GM21737 (cell line): ENCODE data around the gene CARS2.
A peak's percentile ranks its signal among the peaks of the same experiment; 100 is the strongest.
"Not testable (repeated sequence)": the region's sequence is repeated elsewhere in the genome, so short reads cannot be mapped to it uniquely, and the experiment has no call there.

Source experiments
- ATAC-seq: cut with Tn5 transposase; IDR thresholded peaks from one replicate; pipeline ENCODE4 v1.9.1; 2021; ENCODE audit warnings: mild to moderate bottlenecking, moderate library complexity; ENCODE audit not compliant: unreplicated experiment

CARS2 gene

DNA sequence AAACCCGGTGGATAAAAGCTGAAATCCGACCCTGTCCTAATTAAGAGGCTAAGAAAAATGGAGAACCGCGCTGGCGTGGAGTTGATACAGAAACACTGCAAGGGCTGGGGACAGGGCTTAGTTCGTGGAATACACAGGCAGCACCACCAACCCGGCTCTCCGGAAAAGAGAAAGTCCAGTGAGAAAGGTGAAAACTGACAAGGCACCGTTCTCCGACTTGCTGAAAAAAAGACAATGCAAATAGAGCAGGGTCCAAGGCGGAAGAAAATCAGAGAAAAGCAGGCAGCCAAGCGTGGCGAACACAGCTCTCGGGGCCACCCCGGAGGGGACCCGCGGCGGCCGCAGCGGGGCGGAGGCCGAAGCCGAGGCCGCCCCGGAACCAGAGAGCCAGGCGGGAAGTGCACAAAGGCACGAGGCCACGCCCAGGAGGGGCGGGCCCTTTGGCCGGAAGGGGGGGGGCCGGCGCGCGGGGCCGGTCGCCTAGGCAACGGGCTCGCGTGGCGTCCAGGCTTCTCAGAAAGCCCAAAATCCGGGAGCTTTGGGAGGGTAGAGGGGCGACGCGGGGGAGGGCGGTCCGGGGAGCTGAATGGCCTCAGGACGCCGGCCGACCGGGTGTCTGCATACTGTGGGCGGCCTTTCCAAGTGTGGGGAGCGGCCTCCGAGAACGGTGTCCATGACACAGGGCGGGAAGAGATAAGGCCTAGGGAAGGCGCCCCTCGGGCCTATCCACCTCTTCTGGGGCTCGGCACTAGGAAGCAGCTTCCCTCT, 6.3 kb upstream of the CARS2 start:
- peak; percentile 27 for ATAC-seq

DNA sequence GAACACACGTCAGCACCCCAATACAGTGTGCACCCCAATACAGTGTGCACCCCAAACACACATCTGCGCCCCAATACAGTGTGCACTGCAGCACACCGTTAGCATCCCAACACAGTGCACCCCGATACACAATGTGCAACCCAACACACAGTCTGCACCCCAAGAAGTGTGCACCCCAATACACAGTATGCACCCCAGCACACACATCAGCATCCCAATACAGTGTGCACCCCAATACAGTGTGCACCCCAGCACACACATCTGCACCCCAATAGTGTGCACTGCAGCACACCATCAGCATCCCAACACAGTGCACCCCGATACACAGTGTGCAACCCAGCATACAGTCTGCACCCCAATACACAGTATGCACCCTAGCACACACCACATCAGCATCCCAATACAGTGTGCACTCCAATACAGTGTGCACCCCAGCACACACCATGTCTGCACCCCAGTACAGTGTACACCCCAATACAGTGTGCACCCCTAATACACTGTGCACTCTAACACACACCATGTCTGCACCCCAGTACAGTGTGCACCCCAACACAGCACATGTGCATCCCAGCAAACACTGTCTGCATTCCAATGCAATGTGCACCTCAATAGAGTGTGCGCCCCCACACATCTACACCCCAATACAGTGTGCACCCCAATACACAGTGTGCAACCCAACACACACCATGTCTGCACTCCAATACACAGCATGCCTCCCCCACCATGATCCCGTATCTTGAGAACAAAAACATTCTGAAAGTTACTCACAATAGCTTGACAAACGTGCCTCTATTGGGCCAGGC, 855 bp upstream of the CARS2 start:
- ATAC-seq = peak; percentile 1

DNA sequence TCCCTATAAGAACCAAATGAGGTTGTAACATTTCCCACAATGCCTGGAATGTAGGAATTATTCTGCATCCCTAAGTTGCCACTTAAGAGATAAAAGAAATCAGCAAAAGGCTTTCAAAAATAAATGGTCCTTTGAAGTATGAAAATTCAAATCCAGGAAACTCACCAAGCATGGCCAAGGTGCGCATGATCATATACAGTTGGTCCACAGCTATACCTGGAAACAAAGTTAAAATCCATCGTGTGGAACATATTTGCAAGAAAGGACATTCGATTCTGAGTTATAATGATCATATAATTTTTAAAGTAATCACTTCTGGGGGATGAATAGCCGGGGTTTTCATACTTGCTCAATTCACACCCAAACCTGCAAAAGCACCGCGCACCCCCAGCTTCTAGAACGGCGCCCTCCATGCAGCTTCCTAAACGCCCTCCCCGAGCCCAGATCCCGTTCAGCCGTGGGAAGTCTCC, 525 bp downstream of the CARS2 start:
- no peak for ATAC-seq

DNA sequence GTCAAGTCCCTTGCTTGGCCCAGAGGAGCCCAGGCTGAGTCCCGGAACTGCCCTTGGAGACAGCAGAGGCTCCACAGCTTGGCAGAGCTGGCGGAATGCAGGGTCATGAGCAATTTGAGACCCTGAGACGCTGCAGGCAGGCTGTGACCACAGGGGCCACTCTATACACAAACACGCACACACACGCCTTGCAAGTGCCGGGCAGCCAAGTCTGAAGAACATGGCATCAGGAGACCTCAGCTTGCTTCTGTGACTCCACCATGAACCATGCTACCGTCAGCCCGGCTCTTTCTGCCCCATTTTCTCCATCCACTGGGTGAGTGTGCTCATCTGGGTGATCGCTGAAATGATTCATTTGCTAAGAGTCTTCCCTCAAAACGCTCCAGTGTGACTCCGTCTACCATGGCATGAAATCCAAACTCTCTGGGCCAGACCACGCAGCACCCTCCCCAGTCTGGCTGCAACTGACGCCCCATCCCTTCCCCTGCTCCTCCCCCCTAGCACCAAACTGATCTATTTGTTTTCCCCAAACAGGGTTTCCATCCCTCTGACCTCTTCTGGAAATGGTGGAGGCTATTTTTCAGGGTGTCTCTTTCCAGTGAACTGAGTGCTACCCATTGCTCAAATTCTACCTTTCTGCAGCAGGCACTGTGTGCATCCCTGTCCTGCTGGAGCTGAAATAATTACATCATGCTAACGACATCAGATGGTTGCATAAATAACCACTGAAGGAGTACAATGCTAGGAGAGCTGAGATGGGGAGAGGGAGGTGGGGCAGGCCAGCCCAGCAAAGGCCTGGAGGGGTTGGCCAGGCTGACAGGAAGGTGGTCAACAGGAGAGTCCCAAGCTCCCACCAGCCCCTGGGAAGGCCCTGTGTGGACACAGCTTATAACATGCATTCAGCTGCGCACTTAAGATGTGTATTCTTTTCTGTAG, 3.1 kb downstream of the CARS2 start:
- no peak for ATAC-seq

DNA sequence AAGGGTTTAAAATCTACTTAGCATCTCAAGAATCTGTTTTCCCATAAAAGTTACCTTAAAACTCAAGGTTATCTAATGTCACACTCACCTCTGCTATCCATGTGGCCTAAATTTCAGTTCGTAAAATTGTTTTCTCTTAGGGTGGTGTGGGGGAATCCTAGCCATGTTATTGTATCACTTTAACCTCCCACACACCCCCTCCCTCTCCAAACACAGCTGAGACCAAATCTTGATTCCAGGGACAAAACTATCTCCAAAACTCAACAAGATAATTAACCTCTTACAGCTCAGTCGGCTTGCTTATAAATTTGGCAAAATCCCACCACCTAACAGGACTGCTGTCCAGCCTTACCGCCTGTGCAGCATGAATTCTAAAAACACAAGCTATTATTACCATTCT, 3.8 kb downstream of the CARS2 start:
- no peak for ATAC-seq

DNA sequence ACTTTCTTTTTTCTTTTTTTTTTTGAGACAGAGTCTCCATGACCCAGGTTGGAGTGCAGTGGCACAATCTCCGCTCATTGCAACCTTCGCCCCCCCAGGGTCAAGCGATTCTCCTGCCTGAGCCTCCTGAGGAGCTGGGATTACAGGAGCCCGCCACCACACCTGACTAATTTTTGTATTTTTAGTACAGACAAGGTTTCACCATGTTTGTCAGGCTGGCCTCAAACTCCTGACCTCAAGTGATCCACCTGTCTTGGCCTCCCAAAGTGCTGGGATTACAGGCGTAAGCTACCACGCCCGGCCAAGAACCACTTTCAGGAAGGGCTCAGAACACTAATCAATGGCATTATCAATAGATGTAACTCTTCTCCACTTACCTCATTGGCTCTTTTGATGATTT, 4.9 kb downstream of the CARS2 start:
- ATAC-seq = not testable (repeated sequence)

DNA sequence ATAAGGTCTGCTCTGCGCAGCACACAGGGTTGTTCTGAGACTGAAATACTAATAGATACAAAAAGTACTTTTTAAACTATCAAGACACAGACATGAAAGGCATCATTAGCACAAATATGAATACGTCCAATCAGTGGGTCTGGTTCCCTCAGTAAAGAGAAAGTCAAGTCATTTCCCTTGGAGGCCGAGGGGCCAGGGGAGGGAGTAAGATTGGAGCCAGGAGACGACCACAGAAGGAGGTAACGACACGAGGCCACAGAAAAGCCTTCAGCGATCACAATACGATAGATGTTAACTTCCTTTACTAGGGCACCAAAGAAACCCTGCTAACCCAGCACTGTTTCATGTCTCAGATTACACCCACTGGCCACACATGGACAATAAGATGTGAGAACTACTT, 5.3 kb downstream of the CARS2 start:
- ATAC-seq = no peak

DNA sequence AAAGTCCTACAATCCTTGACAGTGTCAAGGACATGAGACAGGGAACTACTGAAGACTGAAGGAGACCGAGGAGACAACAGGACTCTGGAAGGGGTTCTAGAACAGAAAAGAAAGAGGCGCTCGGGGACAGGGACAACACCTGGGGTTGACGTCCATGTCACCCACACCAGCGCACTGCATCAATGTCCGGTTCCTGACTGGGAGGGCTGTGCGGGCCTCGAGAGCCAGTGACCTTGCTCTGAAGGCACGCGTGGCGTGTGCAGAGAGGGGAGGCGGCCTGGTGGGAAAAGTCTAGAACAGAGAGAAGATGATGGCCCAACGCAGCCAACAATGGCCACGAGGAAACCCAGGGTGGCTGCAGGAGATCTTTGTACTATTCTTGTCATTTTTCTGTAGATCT, 5.7 kb downstream of the CARS2 start:
- ATAC-seq = no peak

DNA sequence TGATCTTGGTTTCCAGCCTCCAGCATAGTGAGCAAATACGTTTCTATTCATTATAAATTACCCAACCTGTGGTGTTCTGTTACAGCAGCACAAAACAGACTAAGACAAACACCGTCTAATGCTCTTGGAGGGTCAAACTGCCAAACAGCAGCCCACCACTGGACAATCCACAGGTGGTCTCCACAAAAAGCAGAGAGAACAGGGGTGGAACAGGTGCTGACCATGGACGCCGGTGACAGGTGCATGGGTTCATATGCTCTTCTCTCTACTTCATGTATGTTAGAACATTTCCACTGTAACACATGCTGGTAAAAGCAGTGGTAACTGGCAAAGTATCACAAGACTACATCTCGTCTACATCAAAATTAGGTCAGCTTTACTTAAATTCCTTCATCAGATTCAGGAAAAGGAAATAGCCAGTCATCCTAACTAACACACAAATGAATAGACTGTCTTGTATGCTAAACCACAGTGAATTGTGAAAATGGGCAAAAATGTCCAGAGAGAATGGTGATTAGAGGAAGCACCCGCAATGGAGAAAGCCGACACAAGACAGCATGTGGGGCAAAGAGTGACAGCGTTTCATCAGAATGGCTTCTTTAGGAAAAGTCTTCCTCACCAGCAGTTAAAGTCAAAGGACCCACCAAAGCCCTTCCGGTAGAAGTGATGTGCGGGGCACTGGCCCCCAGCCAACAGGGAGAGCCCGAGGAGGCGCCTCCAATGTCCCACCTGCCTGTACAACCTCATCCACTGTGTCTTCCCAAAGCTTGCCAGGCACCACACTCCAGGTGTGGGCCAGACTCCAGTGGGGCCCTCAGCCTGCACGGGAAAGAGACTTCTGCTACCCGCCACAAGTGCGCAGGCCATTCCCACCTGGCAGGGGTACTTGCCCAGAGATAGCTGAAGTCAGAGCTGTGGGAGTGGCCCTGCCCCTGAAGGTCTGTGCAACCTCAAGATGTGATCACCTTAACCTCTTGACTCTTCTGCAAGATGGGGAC, 6.5 kb downstream of the CARS2 start:
- no peak for ATAC-seq

DNA sequence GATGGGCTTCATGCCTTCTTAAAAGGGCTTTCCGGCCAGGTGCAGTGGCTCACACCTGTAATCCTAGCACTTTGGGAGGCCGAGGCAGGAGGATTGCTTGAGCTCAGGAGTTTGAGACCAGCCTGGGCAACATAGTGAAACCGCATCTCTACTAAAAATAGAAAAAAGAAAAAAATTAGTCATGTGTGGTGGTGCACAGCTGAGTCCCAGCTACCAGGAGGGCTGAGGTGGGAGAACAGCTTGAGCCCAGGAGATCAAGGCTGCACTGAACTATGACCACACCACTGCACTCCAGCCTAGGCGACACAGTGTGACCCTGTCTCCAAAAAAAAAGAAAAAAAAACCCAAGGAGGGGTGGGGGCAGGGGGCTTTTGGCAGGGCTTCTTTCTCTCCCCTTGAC, 7.2 kb downstream of the CARS2 start:
- no peak for ATAC-seq

DNA sequence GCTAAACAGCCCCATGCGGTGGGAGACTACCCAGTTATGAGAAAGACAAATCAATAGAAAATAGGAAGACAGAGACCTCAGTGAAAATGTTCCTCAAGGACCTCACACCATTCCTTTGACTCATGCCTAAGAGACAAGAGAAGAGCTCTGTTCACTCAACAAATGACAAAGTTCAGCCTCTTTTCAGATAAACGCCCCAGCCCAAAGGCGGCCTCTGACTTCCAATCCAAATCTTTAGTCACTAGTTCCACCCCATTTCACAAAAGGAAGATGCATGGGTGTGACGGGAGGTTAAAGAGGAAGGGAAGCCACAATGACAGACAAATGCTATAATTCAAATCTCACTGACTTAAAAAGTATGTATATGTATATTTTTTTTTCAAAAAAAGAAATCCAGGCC, 8.1 kb downstream of the CARS2 start:
- ATAC-seq = no peak

DNA sequence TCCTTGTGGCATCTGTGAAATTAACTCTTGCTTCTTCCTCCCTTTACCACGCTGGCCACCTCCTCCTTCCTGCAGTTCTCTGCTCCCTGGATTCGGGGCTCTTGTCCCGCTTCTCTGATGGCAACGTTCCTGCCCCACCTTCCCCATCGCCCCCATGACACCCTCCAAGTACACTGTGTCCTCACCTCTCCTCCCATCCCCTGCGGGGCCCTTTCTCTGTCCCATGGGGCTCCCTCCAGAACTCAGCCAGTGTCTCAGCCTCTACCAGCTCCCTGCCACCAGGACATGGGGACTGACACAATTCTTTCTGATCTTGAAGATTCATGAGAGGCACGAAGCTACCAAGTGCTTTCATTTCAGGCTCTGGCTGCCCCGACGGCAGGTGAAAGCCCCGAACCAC, 9.1 kb downstream of the CARS2 start:
- ATAC-seq = no peak

DNA sequence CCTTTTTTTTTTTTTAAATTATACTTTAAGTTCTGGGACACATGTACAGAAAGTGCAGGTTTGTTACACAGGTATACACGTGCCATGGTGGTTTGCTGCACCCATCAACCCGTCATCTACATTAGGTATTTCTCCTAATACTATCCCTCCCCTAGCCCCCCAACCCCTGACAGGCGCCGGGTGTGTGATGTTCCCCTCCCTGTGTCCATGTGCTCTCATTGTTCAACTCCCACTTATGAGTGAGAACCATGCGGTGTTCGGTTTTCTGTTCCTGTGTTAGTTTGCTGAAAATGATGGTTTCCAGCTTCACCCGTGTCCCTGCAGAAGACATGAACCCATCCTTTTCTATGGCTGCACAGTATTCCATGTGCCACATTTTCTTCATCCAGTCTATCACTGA, 10.1 kb downstream of the CARS2 start:
- not testable (repeated sequence) for ATAC-seq

DNA sequence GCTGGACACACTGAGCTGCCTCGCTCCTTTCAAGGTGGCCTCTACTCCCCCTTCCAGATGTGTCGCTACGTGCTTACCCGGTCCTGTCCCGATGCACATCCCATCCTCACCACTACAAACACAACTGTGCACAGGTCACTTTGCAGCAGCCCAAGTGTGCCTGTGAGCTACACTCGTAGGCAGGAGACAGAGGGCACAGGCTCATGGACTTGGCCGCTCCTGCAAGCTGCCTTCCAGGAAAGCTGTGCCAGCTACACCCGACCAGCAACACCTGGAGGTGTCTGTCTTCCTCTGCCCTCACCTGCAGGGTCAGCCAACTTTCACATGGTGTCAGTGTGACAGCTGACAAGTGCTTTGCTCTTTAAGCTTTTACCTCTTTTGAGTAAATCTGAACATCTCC, 15.4 kb downstream of the CARS2 start:
- no peak for ATAC-seq

DNA sequence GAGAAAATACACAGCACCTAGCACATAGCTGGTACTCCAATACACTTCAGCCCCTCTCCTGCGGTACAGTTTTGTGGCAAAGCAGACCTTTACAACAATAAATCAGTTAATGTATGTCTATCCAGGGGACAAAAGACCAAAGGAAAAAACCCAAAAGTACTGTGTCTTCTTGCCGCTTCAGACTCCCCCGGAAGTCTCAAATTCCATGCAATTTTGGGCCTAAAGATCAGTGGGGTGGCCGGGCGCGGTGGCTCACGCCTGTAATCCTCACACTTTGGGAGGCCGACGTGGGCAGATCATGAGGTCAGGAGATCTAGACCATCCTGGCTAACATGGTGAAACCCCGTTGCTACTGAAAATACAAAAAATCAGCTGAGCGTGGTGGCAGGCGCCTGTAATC, 16.2 kb downstream of the CARS2 start:
- ATAC-seq = no peak

DNA sequence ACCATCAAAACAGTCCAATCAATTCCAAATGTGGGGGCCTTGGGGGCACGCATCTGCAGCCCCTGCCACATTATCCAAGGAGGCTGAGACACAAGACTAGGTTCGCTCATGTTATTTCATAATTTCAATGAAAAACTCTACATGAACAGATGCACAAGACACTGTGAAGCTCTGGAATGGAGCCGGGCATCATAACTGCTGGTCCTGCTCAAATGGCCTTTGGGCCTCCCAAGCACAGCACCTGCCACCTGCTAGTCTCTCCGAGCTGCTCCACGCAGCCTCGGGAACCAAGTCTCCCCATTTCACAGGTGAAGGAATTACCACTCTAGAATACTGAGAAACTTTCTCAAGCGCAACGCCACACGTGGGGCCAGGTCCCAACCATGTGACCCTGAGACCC, 16.9 kb downstream of the CARS2 start:
- no peak for ATAC-seq

DNA sequence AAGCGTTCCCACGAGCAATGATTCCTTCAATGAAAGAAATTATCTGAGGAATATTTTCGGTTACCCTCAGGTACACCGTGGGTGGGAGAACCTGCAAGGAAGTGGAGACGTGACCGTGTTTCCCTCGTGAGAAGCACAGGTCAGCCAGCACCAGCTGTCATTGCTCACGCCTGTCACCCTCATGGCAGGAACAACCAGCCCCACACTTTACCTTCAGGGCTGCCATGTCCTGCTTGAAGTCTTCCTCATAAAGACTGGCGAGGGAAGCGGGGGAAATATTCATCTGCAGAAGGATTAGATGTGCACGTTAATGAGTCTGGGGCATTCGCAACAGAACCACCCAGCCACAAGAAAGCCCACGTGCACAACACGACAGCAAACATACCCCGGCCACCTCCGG, 18.2 kb downstream of the CARS2 start:
- no peak for ATAC-seq

DNA sequence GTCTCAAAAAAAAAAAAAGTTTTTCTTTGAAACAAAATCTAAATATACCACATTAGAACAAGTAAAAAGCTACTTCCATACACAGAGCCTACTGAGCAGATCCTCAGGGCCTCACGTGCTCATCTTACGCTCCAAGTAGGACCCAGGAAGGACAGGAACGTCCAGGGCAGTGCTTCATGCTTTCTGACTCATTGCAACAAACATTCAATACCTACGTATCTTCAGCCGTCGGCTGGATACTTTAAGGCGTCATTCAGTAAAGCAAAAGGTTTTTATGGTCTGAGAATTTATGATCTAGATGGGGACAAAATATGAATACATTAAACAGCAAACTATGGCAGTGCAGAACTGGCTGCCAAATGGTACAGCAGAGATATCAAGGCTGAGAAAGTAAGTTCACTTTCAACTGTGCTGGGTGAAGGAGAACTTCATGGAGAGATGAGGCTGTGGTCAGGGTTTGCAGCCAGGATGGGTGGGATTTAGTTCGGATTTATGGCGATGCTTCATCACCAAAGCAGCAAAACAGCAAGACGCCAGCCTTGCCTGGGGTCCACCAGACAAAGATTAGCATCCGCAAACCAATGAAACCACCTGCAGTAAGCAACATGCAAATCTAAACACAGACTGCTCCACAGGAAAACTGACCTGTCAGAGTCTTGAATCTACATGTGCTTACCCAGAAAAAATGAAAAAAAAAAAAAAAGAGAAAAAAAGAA, 20.5 kb downstream of the CARS2 start:
- ATAC-seq = no peak

DNA sequence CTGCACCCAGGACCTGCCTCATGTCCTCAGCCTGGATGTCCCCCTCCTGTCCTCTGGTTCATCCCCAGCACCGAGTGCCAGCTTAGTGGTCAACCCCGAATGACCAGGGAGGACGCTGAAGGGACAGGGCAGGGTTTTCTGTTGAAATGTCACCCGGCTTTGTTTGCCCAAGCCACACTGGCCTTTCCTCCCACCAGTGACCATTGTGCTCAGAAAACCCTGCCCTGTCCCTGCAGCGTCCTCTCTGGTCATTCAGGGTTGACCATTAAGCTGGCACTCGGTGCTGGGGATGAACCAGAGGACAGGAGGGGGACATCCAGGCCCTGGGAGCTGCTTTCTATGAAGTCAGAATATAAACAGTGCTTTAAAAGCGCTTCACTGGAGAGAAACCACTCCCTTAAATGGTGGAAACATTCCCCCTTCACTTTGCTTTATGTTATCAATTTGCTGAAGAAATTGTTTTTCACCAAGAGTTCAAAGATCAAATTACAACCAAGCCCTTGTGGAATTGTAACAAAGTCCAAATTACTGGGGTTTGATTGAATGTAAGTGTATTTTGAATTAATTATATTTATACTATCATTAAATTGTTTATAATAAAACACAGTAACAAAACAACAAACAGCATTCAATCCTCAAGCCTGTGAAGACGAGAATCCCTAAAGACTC, 21.4 kb downstream of the CARS2 start:
- ATAC-seq = no peak
